GM20000 (cell line): ENCODE measurements around the gene ATG13.

ENCODE experiments used
- DNase-seq: peaks from one replicate; pipeline ENCODE4 v3.0.0; 2012; ENCODE audit warnings: low spot score
- TF ChIP-seq, protein P1 (sequence below): IDR thresholded peaks from 2 replicates; pipeline ENCODE4 v1.5.1; 2012; ENCODE audit warnings: mild to moderate bottlenecking, control low read depth; ENCODE audit errors: extremely low read depth, missing control alignments

Gene ATG13

DNA sequence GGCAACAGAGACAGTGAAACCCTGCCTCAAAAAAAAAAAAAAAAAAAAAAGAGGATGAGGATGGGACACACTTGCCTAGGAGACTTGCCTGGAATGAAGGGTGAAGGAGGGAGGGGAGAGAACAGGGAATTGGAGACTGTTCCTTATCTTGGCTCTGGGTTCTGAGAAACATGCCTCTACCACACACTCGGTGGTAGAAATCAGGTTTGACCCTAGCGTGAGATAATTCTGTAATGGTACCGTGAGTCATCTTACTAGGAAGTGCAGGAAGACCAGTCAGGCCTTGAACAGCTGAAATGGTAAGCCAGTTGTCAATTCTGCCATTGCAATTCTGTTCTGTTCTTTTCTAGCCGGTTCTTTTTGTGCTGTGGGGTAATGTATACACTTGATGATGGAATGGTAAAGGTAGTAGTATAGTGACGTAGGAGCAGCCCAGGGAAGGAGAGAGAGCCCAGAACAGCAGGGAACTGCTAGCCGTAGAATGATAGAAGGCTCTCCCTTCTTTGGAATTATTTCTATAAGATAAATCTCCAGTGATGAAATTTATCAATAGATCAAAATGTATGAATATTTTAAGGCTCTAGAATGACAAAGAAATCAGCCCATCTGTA, 19.6 kb upstream of the ATG13 start:
- DNase-seq = no peak
- TF ChIP-seq, protein P1, sequence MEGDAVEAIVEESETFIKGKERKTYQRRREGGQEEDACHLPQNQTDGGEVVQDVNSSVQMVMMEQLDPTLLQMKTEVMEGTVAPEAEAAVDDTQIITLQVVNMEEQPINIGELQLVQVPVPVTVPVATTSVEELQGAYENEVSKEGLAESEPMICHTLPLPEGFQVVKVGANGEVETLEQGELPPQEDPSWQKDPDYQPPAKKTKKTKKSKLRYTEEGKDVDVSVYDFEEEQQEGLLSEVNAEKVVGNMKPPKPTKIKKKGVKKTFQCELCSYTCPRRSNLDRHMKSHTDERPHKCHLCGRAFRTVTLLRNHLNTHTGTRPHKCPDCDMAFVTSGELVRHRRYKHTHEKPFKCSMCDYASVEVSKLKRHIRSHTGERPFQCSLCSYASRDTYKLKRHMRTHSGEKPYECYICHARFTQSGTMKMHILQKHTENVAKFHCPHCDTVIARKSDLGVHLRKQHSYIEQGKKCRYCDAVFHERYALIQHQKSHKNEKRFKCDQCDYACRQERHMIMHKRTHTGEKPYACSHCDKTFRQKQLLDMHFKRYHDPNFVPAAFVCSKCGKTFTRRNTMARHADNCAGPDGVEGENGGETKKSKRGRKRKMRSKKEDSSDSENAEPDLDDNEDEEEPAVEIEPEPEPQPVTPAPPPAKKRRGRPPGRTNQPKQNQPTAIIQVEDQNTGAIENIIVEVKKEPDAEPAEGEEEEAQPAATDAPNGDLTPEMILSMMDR = no peak

DNA sequence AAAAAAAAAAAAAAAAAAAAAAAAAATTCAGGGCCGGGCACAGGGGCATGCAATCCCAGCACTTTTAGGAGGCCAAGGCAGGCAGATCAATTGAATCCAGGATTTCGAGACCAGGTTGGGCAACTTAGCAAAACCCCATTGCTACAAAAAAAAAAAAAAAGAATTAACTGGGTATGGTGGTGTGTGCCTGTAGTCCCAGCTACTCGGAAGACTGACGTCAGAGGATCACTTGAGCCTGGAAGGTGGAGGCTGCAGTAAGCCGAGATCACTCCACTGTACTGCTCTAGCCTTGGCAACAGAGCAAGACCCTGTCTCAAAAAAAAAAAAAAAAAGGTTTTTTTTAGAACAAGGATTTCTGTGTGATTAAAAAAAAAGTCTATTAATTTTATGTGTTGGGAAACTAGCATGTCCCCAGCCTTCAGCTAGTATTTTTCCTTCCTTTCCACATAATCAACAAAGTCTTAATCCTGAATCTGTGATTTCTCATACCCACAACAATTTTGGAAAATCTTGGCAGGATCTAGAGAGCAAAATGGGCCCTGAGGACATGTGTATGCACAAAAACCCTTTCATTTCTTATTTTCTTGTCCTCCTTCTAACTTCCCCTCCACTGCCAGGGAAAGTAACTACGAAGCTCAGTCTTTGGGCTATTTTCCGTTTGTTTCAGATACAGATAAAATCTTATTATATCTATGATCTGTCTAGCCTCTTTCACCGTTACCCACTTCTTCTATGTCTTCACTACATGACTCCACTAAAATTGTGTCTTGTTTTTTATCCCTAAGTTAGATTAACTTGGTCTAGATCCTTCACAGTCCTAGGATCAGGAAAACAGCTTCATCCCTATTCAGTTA, 17.8 kb upstream of the ATG13 start:
- TF ChIP-seq, protein P1 = no peak
- DNase-seq = no peak

DNA sequence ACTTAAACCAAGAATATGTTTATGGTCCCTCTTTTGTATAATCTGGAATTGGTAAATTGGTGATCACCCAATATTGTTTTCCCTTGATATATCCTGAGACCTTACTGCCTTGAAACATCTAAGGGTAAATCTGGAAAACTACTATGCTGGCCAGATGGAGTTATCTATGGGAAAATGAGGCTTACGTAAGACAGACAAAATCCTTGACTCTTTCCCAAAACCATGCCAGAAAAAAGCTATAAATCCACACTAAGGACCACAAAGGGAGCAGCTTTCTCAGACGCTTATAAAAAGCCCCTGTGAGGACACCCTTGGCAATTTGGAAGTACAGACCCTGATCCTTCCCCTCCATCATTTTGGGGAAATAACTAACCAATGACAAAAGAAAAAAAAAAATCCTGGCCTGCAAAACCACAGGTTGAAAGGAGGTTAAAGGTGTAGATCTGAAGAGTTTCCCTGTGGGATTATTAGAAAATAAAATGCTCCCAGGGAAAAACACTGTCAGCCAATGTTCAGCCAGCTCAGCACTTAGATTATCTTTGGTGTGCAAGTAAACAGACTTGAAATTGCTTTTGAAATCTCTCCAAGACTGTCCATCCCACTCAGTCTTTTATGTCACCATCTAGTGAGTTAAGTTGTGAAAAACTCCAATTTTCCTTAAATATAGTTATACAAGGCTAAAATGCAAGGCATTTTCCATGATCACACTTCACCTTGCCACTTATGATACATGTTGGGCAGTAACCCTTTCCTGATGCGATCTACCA, 17.0 kb upstream of the ATG13 start:
- TF ChIP-seq, protein P1 = no peak
- DNase-seq = no peak

DNA sequence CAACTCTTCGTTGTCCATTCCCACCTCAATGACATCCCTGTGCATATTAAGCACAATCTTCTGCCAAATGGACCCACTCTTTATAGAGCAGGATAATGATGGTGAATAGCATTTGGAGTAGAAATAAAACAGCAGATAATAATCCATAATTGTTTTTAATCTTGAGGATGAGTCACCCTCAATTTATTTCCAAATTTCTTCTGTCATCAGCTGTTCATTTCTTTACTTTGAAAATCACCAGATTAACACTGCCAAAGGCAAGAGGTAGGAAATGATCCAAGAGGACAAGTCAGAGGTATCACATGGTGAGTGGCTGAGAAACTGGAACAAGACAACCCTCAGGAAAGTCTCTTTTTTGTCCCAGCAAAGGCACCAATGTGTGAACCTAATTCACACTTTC, 16.2 kb upstream of the ATG13 start:
- TF ChIP-seq, protein P1 = no peak
- no peak for DNase-seq

DNA sequence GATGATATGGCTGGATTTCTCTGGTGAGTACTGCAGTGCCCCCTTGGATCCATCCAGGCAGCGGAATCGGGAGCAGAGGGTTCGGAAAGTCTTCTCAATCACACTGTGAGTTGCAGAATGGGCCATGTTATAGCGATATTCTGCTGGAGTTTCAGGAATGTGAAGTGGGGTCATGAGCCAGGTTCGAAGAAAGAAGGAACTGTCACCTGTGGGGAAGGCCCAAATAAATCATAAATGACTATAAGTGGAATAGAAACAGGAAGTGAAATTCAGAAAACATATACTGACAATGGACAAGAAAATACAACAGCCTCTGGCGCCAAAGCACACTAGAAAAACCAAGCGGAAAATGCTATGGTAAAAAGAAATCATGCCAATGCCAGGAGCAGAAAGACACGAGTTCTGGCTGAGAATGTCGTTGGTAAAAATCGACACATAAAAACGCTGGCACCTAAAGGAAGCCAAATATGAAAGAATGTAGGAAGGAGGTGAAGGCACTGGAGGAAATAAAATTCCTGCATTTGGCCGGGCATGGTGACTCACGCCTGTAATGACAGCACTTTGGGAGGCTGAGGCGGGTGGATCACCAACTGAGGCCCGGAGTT, 13.5 kb upstream of the ATG13 start:
- TF ChIP-seq, protein P1 = no peak
- DNase-seq = peak; percentile 53

DNA sequence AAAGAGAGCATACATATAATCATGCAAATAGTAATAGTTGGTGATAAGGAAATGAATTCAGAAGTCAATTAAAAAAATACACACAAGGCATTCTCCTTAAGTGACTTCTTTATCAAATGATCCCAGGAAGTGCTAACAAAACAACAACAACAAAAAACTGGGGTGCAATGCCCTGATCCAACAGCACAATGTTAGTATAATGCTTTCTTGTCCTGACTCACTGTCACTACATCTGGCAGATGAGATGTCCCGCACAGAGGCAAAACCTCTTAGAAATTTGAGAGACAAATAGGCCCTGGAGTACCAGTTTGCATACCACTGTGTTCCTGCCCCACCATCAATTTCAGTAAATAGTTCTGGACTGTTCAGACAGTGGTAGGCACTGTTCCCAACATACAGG, 12.6 kb upstream of the ATG13 start:
- DNase-seq = no peak
- TF ChIP-seq, protein P1 = no peak

DNA sequence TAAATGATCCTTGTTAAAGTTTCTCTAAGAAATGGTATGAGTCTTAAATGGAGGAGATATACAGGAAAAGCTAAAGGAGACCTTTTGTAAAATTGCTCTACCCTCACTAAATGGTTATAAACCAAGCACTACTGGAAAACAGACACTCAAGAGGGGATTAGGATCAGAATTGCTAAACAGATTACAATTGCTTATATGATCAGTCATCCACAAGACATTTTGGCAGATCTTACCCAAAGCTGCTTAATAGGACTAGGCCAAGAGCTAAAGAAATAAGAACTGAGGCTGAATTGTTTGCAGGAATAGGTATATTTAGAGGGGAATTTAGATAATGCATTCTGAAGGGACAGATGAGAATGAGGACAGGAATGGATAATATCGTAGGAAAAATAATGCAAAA, 9.8 kb upstream of the ATG13 start:
- DNase-seq = no peak
- TF ChIP-seq, protein P1 = no peak
